ENCODE results near the gene IRS2. TPM values are rescaled to one million over a fixed set of nuclear protein-coding genes. Genes with fewer than 3 reads are reported as not detected.

The IRS2 gene
- total and polyA plus RNA-seq, 2 of the 8 experiments (the other 6 are each of a cell fraction or from before 2014, with no cell fraction given): 2.6 to 17.0 TPM

- Histone ChIP-seq H3K56ac (replicated peaks; ENCODE audit: insufficient read length, low read depth, low read length) (no peak overlapping the region), H3K14ac (ENCODE audit: insufficient read length) (no peak overlapping the region), H2AFZ (ENCODE audit: low read length) (no peak overlapping the region), H3K27ac (ENCODE audit: low read depth, low read length) (no peak overlapping the region), H4K5ac (ENCODE audit: insufficient read length, low read depth, low read length) (no peak overlapping the region), H2BK15ac (ENCODE audit: low read length) (no peak overlapping the region), H2BK20ac (ENCODE audit: low read length) (no peak overlapping the region), H3K23me2 (ENCODE audit: low read depth, low read length) (no peaks in the 10 kb centered on the region), H3K4me2 (ENCODE audit: insufficient read depth in 1 of 2, low read depth in 2 of 2, low read length in 2 of 2) (no peak overlapping the region), H2BK12ac (ENCODE audit: low read depth, low read length) (no peak overlapping the region), H3K9ac (replicated peaks in 1 of 4; ENCODE audit: extremely low read depth in 1 of 4, low read depth in 3 of 4, low read length in 3 of 4) (no peak overlapping the region), H3K4me1 (replicated peaks in 1 of 4; ENCODE audit: control insufficient read depth in 3 of 4, insufficient read depth in 4 of 4, low read length in 3 of 4) (no peaks in the 10 kb centered on the region), H3K79me2 (ENCODE audit: control insufficient read depth in 1 of 2, insufficient read depth in 2 of 2, low read length in 2 of 2) (no peaks in the 10 kb centered on the region), H4K20me1 (replicated peaks in 1 of 2; ENCODE audit: control insufficient read depth in 1 of 2, insufficient read depth in 2 of 2, low read length in 2 of 2) (no peaks in the 10 kb centered on the region), H3K9me3 (ENCODE audit: insufficient read depth in 2 of 2, low read depth in 1 of 2, low read length in 1 of 2) (no peaks in the 10 kb centered on the region), H3K36me3 (ENCODE audit: control insufficient read depth in 2 of 4, insufficient read depth in 4 of 4, low read length in 3 of 4) (no peaks in the 10 kb centered on the region), H3K4me3 (ENCODE audit: extremely low read depth in 1 of 4, insufficient read depth in 2 of 4, low read depth in 3 of 4, low read length in 4 of 4) (no peak overlapping the region), H3K18ac (ENCODE audit: extremely low read depth, low read length) (no peak overlapping the region), H3K79me1 (ENCODE audit: low read depth, low read length) (no peaks in the 10 kb centered on the region), H2BK5ac (ENCODE audit: low read depth, low read length) (no peak overlapping the region), H3K23ac (ENCODE audit: insufficient read length) (no peak overlapping the region), H3K27me3 (replicated peaks in 1 of 4; ENCODE audit: control insufficient read depth in 3 of 4, extremely low read depth in 1 of 4, insufficient read depth in 3 of 4, low read length in 3 of 4) (no peaks in the 10 kb centered on the region), H4K8ac (ENCODE audit: extremely low read depth, insufficient read depth, low read length) (no peak overlapping the region), H3K4ac (replicated peaks; ENCODE audit: insufficient read length, low read depth, low read length) (no peak overlapping the region), H2AK5ac (ENCODE audit: low read depth, low read length) (no peak overlapping the region), H2BK120ac (replicated peaks; ENCODE audit: low read depth, low read length) (no peak overlapping the region), H4K91ac (replicated peaks; ENCODE audit: insufficient read length, low read length) (no peak overlapping the region)
- TF ChIP-seq TAF1 (IDR thresholded peaks at IDR 0.05; ENCODE audit: low read depth, low read length): no peak
- TF ChIP-seq POU5F1 (IDR thresholded peaks at IDR 0.05; ENCODE audit: low read depth, low read length): no peak
- no peak for TF ChIP-seq SP4 (IDR thresholded peaks at IDR 0.05; ENCODE audit: low read length)
- no peak for TF ChIP-seq SAP30 (IDR thresholded peaks at IDR 0.05; ENCODE audit: insufficient read depth, insufficient replicate concordance, low read length)
- TF ChIP-seq ATF3 (IDR thresholded peaks at IDR 0.05; ENCODE audit: insufficient read depth, low read depth, low read length): no peak
- ChIA-PET POLR2A (ENCODE audit: partially characterized antibody) (no interaction called here), CTCF (ENCODE audit: partially characterized antibody) (interaction anchor here (1.0 to 1.1 kb wide), 3 partner anchors 21 to 32 kb away, joined by 3 to 4 read pairs (median 3); no protein-coding TSS in a partner anchor)
- FAIRE-seq: no peak
- no peak for DNase-seq (ENCODE audit: low read depth in 1 of 2, low spot score in 2 of 2)
- 78% methylated on average over 12 of the region's 19 CpGs; no CpG with 5 or more reads in 1 of the 2 experiments for WGBS, 2 experiments (ENCODE audit: extremely low coverage in 1 of 2, insufficient coverage in 1 of 2, insufficient read length in 1 of 2, insufficient replicate concordance in 2 of 2, low coverage in 1 of 2, low lambda C conversion rate in 2 of 2, missing lambda C conversion rate in 1 of 2)
These were observed 24.6 kb upstream of the IRS2 start for GRCh38 chr13:109810761-109811510.

Data from H1 (cell line).